ENCODE data around the gene BDKRB2. TPM values are rescaled to one million over a fixed set of nuclear protein-coding genes. Genes with fewer than 3 reads are reported as not detected.

BDKRB2 gene
- total RNA-seq, 1 donor from 2014 or later = 7.9 TPM

GRCh38 chr14:96251656-96252155, 47.1 kb downstream of the BDKRB2 start:
- Histone ChIP-seq H3K27ac (no peak overlapping the region), H3K27me3 (no peaks in the 10 kb centered on the region), H3K4me3 (no peak overlapping the region), H3K9me3 (no peaks in the 10 kb centered on the region), H3K4me1 (no peaks in the 10 kb centered on the region), H3K36me3 (no peaks in the 10 kb centered on the region)
- no peak for DNase-seq (ENCODE audit: low spot score in 2 of 2)
- no peak for TF ChIP-seq CTCF (IDR thresholded peaks at IDR 0.05)
- intact Hi-C loops (cut with DNase I) = no loop called here

GRCh38 chr14:96252323-96252998, 47.8 kb downstream of the BDKRB2 start:
- Histone ChIP-seq H3K9me3 (no peaks in the 10 kb centered on the region), H3K4me1 (no peaks in the 10 kb centered on the region), H3K27me3 (no peaks in the 10 kb centered on the region), H3K27ac (no peak overlapping the region), H3K4me3 (no peak overlapping the region), H3K36me3 (no peaks in the 10 kb centered on the region)
- intact Hi-C loops (cut with DNase I) = no loop called here
- TF ChIP-seq CTCF (IDR thresholded peaks at IDR 0.05) = no peak
- DNase-seq (ENCODE audit: low spot score in 2 of 2) = no peak

- Histone ChIP-seq H3K27ac (no peak overlapping the region), H3K4me3 (no peak overlapping the region), H3K27me3 (no peaks in the 10 kb centered on the region), H3K36me3 (no peaks in the 10 kb centered on the region), H3K4me1 (no peaks in the 10 kb centered on the region), H3K9me3 (no peaks in the 10 kb centered on the region)
- DNase-seq (ENCODE audit: low spot score in 2 of 2) = no peak
- no peak for TF ChIP-seq CTCF (IDR thresholded peaks at IDR 0.05)
- intact Hi-C loops (cut with DNase I) = no loop called here
Measured at GRCh38 chr14:96252999-96253539, 48.4 kb downstream of the BDKRB2 start.

GRCh38 chr14:96254687-96255086, 50.0 kb downstream of the BDKRB2 start:
- H3K27me3 ChIP-seq = no peaks in the 10 kb centered on the region
- H3K27ac ChIP-seq = no peak overlapping the region
- intact Hi-C loops (cut with DNase I) = no loop called here
- H3K36me3 ChIP-seq = no peaks in the 10 kb centered on the region
- peaks cover 0 to 5% of the 10 kb centered on the region in 2 donors for H3K9me3 ChIP-seq
- H3K4me1 ChIP-seq = no peaks in the 10 kb centered on the region
- DNase-seq (ENCODE audit: low spot score in 2 of 2) = no peak
- H3K4me3 ChIP-seq = no peak overlapping the region
- no peak for TF ChIP-seq CTCF (IDR thresholded peaks at IDR 0.05)

- no peak within 1 kb of the TSS for H3K27ac ChIP-seq
Measured at GRCh38 chr14:96255501-96256366, 51.1 kb downstream of the BDKRB2 start, which contains the start of gene BDKRB1. Gene BDKRB1, plus strand, starts transcription at chr14:96256210. Its CDS starts 7,473 bp downstream, at chr14:96263683.

More at GRCh38 chr14:96255501-96256366, 51.1 kb downstream of the BDKRB2 start, which contains the start of gene BDKRB1:
- Histone ChIP-seq H3K9me3 (peaks cover 0 to 5% of the 10 kb centered on the region in 2 donors), H3K36me3 (no peaks in the 10 kb centered on the region), H3K4me1 (no peaks in the 10 kb centered on the region), H3K27me3 (no peaks in the 10 kb centered on the region), H3K4me3 (no peak within 1 kb of the TSS)
- DNase-seq (ENCODE audit: low spot score in 2 of 2) = no peak
- intact Hi-C loops (cut with DNase I) = no loop called here
- TF ChIP-seq CTCF (IDR thresholded peaks at IDR 0.05) = no peak
